Peyer's patch (tissue), 4 donors: Measurements from ENCODE around the gene XKRX.

Experiments
- CTCF ChIP-seq, 6 experiments: fragments of 450-650 bp in 4 of 6; fragments of 200-600 bp in 2 of 6; sonication (generic) in 1 of 6; IDR thresholded peaks; one replicate each; pipeline ENCODE4 v1.5.1; 2017 to 2019; ENCODE audit warnings: antibody characterized with exemption in 6 of 6, mild to moderate bottlenecking in 3 of 6, moderate library complexity in 1 of 6
- POLR2A ChIP-seq, 2 donors: fragments of 450-650 bp; IDR thresholded peaks; one replicate each; pipeline ENCODE4 v1.5.1; 2017; ENCODE audit warnings: antibody characterized with exemption in 2 of 2, mild to moderate bottlenecking in 2 of 2, moderate library complexity in 2 of 2

GRCh38 chrX:100935767-100936166 lies 7.0 kb upstream of the XKRX start:
- TF ChIP-seq POLR2A (IDR thresholded peaks at IDR 0.05) (no peak), CTCF (IDR thresholded peaks at IDR 0.05) (no peak)
